GM21367 (cell line): Measurements from ENCODE around the gene SOBP.
"Not testable (repeated sequence)": the region's sequence is repeated elsewhere in the genome, so short reads cannot be mapped to it uniquely, and the experiment has no call there.

Source experiments
- ATAC-seq: cut with Tn5 transposase; IDR thresholded peaks from one replicate; pipeline ENCODE4 v1.9.1; 2021; ENCODE audit not compliant: unreplicated experiment

The SOBP gene

GRCh38 chr6:107550241-107550840, 60.4 kb downstream of the SOBP start:
- no peak for ATAC-seq

- no peak for ATAC-seq
Measured at GRCh38 chr6:107550906-107551305, 61.0 kb downstream of the SOBP start.

GRCh38 chr6:107553121-107553520, 63.2 kb downstream of the SOBP start:
- not testable (repeated sequence) for ATAC-seq

- no peak for ATAC-seq
Measured at GRCh38 chr6:107554326-107554725, 64.4 kb downstream of the SOBP start.

GRCh38 chr6:107554918-107555317, 65.0 kb downstream of the SOBP start:
- no peak for ATAC-seq

GRCh38 chr6:107555449-107555848, 65.5 kb downstream of the SOBP start:
- ATAC-seq: no peak

GRCh38 chr6:107556082-107556481, 66.2 kb downstream of the SOBP start:
- no peak for ATAC-seq

GRCh38 chr6:107557698-107558097, 67.8 kb downstream of the SOBP start:
- no peak for ATAC-seq

- ATAC-seq: no peak
Measured at GRCh38 chr6:107560657-107561056, 70.7 kb downstream of the SOBP start.

- ATAC-seq: no peak
Measured at GRCh38 chr6:107561306-107561705, 71.4 kb downstream of the SOBP start.

GRCh38 chr6:107563694-107564588, 74.0 kb downstream of the SOBP start:
- no peak for ATAC-seq

GRCh38 chr6:107564589-107564951, 74.7 kb downstream of the SOBP start:
- no peak for ATAC-seq

- ATAC-seq: no peak
Measured at GRCh38 chr6:107565165-107565723, 75.3 kb downstream of the SOBP start.

- no peak for ATAC-seq
Measured at GRCh38 chr6:107567643-107568042, 77.7 kb downstream of the SOBP start.

- no peak for ATAC-seq
Measured at GRCh38 chr6:107569473-107569872, 79.6 kb downstream of the SOBP start.

GRCh38 chr6:107571354-107571753, 81.4 kb downstream of the SOBP start:
- ATAC-seq: no peak

- ATAC-seq: no peak
Measured at GRCh38 chr6:107572886-107573285, 83.0 kb downstream of the SOBP start.

GRCh38 chr6:107574856-107575255, 84.9 kb downstream of the SOBP start:
- ATAC-seq: no peak

- ATAC-seq: no peak
Measured at GRCh38 chr6:107576852-107577251, 86.9 kb downstream of the SOBP start.

GRCh38 chr6:107578642-107579341, 88.9 kb downstream of the SOBP start:
- ATAC-seq: no peak

GRCh38 chr6:107579456-107580056, 89.6 kb downstream of the SOBP start:
- ATAC-seq: no peak
